ENCODE results near the gene TNFRSF12A.

Gene TNFRSF12A

DNA sequence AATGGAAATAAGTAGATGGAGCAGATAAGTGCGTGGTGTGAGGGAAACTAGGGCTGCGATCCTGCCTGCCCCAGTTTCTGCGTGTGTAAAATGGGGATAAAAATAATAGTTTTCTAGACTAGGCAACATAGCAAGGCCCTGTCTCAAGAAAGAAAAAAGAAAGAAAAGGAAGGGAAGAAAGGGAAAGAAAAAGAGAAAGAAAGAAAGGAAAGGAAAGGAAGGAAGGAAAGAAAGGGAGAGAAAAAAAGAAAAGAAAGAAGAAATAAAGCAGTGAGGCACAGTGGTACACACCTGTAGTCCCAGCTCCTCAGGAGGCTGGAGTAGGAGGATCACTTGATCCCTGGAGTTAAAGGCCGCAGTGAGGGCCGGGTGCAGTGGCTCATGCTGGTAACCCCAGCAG lies 37.8 kb upstream of the TNFRSF12A start:
- Mint-ChIP-seq H3K27me3 (ENCODE audit: low read depth, poor library complexity) (peaks cover 14% of the 10 kb centered on the region), H3K4me3 (peak overlapping the region; percentile 75), H3K36me3 (ENCODE audit: low read depth) (no peaks in the 10 kb centered on the region), H3K27ac (no peak overlapping the region), H3K4me1 (peaks cover 24% of the 10 kb centered on the region), H3K9me3 (no peaks in the 10 kb centered on the region)
- TF ChIP-seq, protein P1, sequence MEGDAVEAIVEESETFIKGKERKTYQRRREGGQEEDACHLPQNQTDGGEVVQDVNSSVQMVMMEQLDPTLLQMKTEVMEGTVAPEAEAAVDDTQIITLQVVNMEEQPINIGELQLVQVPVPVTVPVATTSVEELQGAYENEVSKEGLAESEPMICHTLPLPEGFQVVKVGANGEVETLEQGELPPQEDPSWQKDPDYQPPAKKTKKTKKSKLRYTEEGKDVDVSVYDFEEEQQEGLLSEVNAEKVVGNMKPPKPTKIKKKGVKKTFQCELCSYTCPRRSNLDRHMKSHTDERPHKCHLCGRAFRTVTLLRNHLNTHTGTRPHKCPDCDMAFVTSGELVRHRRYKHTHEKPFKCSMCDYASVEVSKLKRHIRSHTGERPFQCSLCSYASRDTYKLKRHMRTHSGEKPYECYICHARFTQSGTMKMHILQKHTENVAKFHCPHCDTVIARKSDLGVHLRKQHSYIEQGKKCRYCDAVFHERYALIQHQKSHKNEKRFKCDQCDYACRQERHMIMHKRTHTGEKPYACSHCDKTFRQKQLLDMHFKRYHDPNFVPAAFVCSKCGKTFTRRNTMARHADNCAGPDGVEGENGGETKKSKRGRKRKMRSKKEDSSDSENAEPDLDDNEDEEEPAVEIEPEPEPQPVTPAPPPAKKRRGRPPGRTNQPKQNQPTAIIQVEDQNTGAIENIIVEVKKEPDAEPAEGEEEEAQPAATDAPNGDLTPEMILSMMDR (IDR thresholded peaks at IDR 0.05): no peak
- DNase-seq: no peak

DNA sequence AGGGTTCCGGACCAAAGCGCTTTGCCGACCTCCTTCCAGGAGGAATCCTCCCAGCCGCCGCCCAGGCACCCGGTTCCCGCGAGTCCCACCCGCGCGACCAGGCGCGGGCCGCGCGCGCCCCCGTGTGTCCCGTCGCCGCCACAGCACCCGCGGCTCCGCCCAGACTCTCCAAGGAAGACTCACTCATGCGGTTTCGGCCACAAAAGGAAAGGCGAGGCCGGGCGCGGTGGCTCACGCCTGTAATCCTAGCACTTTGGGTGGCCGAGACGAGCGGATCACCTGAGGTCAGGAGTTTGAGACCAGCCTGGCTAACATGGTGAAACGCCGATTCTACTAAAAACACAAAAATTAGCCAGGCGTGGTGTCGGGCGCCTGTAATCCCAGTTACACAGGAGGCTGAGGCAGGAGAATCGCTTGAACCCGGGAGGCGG lies 36.4 kb upstream of the TNFRSF12A start:
- peaks cover 14% of the 10 kb centered on the region for H3K27me3 Mint-ChIP-seq (ENCODE audit: low read depth, poor library complexity)
- H3K9me3 Mint-ChIP-seq: no peaks in the 10 kb centered on the region
- no peak overlapping the region for H3K27ac Mint-ChIP-seq
- TF ChIP-seq, protein P1 (IDR thresholded peaks at IDR 0.05): peak; percentile 89
- H3K4me3 Mint-ChIP-seq: peak overlapping the region; percentile 42
- H3K4me1 Mint-ChIP-seq: peaks cover 32% of the 10 kb centered on the region
- peak; percentile 91 for DNase-seq
- no peaks in the 10 kb centered on the region for H3K36me3 Mint-ChIP-seq (ENCODE audit: low read depth)

DNA sequence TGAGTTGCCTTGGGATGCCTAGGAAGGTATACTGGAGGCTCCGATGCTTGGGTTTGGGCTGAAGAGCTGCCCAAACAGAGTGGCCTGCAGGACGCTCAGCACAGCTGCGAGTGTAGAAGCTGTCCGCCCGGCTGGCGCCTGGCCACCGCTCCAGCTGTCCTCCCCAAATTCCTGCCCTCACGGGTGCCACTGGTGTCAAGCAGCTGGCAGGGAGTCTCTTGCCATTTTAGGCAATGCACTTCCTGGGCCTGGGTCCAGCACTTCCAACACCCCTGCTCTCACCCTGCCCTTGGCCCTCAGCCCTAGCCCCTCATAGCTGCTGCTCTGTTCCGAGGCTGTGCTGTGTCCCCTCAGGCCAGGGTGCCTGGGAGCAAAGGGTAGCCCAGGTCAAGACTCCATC lies 34.7 kb upstream of the TNFRSF12A start:
- Mint-ChIP-seq H3K36me3 (ENCODE audit: low read depth) (no peaks in the 10 kb centered on the region), H3K27me3 (ENCODE audit: low read depth, poor library complexity) (peaks cover 16% of the 10 kb centered on the region), H3K27ac (no peak overlapping the region), H3K9me3 (no peaks in the 10 kb centered on the region), H3K4me1 (peaks cover 36% of the 10 kb centered on the region), H3K4me3 (no peak overlapping the region)
- TF ChIP-seq, protein P1 (IDR thresholded peaks at IDR 0.05): no peak
- no peak for DNase-seq

DNA sequence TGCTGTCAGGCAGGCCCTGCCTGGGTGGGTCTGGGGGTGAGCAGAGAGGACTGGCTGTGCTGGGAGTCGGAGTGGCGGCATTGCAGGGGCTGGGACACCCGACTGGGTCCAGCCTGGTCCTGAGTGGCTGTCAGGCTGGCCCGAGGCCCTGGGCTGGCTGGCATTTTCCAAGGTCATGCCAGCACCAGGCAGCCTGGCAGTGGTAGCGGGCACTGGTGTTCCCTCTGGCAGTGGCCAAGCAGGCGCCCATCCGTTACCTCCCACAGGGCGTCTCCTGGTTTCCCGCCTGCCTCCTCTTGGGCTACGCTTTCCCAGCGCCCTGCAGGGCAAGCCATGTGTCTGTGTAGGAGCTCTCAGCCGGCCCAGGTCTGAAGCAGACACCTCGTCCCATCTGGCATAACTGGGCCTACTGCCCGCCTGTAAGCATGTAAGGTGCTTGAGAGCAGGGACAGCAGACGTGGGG lies 34.2 kb upstream of the TNFRSF12A start:
- peaks cover 33% of the 10 kb centered on the region for H3K4me1 Mint-ChIP-seq
- no peak for DNase-seq
- TF ChIP-seq, protein P1 (IDR thresholded peaks at IDR 0.05): no peak
- no peaks in the 10 kb centered on the region for H3K36me3 Mint-ChIP-seq (ENCODE audit: low read depth)
- H3K27ac Mint-ChIP-seq: no peak overlapping the region
- H3K9me3 Mint-ChIP-seq: no peaks in the 10 kb centered on the region
- H3K27me3 Mint-ChIP-seq (ENCODE audit: low read depth, poor library complexity): peaks cover 16% of the 10 kb centered on the region
- no peak overlapping the region for H3K4me3 Mint-ChIP-seq

DNA sequence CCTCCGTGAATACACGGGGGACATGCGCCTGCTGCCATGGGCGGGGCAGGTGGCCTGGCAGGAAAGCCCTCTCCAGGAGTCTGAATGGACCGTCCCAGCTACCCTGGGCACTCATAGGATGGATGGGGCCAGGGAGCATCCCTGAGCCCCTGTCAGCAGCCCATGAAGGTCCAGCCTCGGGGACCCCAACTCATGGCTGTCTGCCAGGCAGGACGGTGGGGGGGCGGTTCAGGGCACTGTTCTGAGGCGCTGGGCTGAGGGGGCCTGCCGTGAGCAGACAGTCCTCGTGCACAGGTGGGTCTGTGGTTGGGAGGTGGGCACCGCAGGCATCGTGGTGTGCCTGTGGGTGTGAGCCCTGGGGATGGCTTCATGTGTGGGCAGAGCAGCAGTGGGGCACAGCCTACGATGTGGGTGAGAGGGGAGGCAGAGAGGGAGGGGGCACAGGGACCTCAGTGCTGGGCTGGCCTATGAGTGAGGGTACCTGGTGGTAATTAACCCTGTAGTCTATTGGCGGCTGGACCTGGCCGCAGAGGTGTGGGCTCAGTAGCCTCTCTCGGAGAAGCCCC lies 33.5 kb upstream of the TNFRSF12A start:
- Mint-ChIP-seq H3K9me3 (no peaks in the 10 kb centered on the region), H3K4me3 (no peak overlapping the region), H3K36me3 (ENCODE audit: low read depth) (no peaks in the 10 kb centered on the region), H3K27me3 (ENCODE audit: low read depth, poor library complexity) (peaks cover 16% of the 10 kb centered on the region), H3K4me1 (peaks cover 25% of the 10 kb centered on the region), H3K27ac (no peak overlapping the region)
- TF ChIP-seq, protein P1 (IDR thresholded peaks at IDR 0.05): no peak
- no peak for DNase-seq

DNA sequence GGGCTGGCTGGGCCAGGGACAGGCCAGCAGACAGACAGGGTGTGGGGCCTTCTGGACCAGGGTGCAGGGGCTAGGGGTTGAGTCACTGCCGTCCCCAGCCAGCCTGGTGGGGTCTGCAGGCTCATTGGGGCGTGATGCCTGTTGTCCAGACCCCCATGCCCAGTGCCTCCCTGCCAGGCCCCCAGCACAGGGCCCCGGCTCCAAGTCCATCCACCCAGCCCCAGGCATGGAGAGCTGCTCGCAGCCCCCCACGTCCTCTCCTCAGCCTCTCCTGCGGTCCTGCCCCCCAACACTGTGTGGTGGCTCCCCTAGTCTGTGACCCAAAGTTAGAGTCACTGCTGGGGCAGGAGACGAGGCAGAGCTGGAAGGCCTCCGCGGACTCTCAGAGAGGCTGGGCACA lies 32.9 kb upstream of the TNFRSF12A start:
- H3K27me3 Mint-ChIP-seq (ENCODE audit: low read depth, poor library complexity): peaks cover 15% of the 10 kb centered on the region
- no peaks in the 10 kb centered on the region for H3K36me3 Mint-ChIP-seq (ENCODE audit: low read depth)
- DNase-seq: no peak
- no peak overlapping the region for H3K4me3 Mint-ChIP-seq
- H3K9me3 Mint-ChIP-seq: no peaks in the 10 kb centered on the region
- H3K4me1 Mint-ChIP-seq: peaks cover 20% of the 10 kb centered on the region
- TF ChIP-seq, protein P1 (IDR thresholded peaks at IDR 0.05): no peak
- H3K27ac Mint-ChIP-seq: no peak overlapping the region
